Measurements from ENCODE around the gene NUP133.

The NUP133 gene

DNA sequence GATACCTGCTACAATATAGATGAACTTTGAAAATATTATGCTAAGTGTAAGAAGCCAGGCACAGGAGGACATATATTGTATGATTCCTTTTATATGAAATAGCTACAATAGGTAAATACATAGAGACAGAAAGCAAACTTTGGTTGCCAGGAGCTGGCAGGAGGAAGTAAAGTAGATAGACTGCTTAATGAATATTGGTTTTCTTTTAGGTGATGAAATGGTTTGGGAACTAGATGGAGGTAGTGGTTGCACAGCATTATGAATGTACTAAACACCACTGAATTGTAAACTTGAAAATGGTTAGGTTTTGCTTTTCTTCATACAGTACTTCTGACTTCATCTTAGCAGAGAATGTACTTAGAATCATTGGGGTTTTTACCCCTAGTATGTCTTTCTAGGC, 28.8 kb upstream of the NUP133 start:
- TF ChIP-seq, protein P1, sequence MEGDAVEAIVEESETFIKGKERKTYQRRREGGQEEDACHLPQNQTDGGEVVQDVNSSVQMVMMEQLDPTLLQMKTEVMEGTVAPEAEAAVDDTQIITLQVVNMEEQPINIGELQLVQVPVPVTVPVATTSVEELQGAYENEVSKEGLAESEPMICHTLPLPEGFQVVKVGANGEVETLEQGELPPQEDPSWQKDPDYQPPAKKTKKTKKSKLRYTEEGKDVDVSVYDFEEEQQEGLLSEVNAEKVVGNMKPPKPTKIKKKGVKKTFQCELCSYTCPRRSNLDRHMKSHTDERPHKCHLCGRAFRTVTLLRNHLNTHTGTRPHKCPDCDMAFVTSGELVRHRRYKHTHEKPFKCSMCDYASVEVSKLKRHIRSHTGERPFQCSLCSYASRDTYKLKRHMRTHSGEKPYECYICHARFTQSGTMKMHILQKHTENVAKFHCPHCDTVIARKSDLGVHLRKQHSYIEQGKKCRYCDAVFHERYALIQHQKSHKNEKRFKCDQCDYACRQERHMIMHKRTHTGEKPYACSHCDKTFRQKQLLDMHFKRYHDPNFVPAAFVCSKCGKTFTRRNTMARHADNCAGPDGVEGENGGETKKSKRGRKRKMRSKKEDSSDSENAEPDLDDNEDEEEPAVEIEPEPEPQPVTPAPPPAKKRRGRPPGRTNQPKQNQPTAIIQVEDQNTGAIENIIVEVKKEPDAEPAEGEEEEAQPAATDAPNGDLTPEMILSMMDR (IDR thresholded peaks at IDR 0.05; ENCODE audit: unreplicated experiment in 3 of 3) = no peak
- H3K36me3 Mint-ChIP-seq (ENCODE audit: low read depth) = peaks cover 60% of the 10 kb centered on the region
- H3K27me3 Mint-ChIP-seq (ENCODE audit: low read depth) = no peaks in the 10 kb centered on the region
- H3K4me1 Mint-ChIP-seq = no peaks in the 10 kb centered on the region
- H3K9me3 Mint-ChIP-seq = no peaks in the 10 kb centered on the region
- no peak overlapping the region for H3K4me3 Mint-ChIP-seq
- no peak overlapping the region for H3K27ac Mint-ChIP-seq

DNA sequence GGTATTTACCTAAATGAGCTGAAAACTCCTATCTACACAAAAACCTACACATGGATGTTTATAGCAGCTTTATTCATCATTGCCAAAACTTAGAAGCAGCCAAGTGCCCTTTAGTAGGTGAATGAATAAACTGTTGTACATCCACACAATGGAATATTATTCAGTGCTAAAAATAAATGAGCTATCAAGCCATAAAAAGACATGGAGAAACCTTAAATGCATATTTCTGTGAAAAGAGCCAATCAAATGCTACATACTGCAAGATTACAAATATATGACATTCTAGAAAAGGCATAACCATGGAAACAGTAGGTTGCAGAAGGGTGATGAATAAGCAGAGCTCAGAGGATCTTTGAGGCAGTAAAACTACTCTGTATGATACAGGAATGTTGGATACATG, 27.1 kb upstream of the NUP133 start:
- Mint-ChIP-seq H3K4me3 (no peak overlapping the region), H3K9me3 (no peaks in the 10 kb centered on the region), H3K4me1 (no peaks in the 10 kb centered on the region), H3K27ac (no peak overlapping the region), H3K36me3 (ENCODE audit: low read depth) (peaks cover 55% of the 10 kb centered on the region), H3K27me3 (ENCODE audit: low read depth) (no peaks in the 10 kb centered on the region)
- TF ChIP-seq, protein P1 (IDR thresholded peaks at IDR 0.05; ENCODE audit: unreplicated experiment in 3 of 3) = no peak

DNA sequence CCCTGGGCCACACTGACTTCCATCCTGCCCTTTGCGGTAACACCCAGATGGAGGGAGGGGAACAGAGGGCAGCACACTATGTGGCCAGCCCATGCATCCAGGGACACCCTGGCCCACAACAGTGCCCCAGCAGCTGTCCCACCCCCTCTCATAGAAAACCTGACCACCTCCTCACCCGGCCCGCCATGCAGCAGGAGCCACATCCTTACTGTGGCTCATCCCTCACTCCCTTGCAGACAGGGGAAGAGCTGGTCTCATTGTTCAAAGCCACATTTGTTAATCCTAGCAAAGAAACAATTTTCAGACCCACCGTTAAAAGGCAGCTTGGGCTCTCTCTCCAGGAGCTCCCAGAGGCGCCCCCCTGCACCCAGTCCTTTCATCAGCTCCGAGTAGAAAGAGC, 23.2 kb upstream of the NUP133 start:
- H3K4me1 Mint-ChIP-seq = no peaks in the 10 kb centered on the region

DNA sequence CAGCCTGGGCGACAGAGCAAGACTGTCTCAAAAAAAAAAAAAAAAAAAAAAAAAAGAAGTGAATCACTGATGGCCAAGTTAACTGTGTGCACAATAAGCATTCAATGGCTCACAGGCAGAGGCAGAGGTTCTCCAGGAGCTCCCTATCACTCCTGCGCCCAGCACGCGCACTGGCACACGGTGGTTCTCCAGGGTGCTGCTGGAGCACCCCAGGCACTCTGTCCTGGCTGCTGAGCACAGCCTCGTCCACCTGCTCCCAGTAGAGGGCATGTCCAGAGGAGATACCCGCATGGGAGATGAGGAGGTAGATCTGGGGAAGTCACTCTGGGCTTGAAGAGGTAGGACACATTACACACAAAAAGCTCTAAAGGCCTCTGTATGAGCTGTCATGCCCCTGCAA, 21.5 kb upstream of the NUP133 start:
- no peak overlapping the region for H3K27ac Mint-ChIP-seq
- H3K27me3 Mint-ChIP-seq (ENCODE audit: low read depth) = no peaks in the 10 kb centered on the region
- H3K4me3 Mint-ChIP-seq = no peak overlapping the region
- H3K9me3 Mint-ChIP-seq = no peaks in the 10 kb centered on the region
- TF ChIP-seq, protein P1 (IDR thresholded peaks at IDR 0.05; ENCODE audit: unreplicated experiment in 3 of 3) = no peak
- peaks cover 56% of the 10 kb centered on the region for H3K36me3 Mint-ChIP-seq (ENCODE audit: low read depth)
- no peaks in the 10 kb centered on the region for H3K4me1 Mint-ChIP-seq

More for the DNA sequence above, 23.2 kb upstream of the NUP133 start:
- H3K27me3 Mint-ChIP-seq (ENCODE audit: low read depth) = no peaks in the 10 kb centered on the region
- TF ChIP-seq, protein P1 (IDR thresholded peaks at IDR 0.05; ENCODE audit: unreplicated experiment in 3 of 3) = no peak
- H3K27ac Mint-ChIP-seq = no peak overlapping the region
- H3K4me3 Mint-ChIP-seq = no peak overlapping the region
- no peaks in the 10 kb centered on the region for H3K9me3 Mint-ChIP-seq
- H3K36me3 Mint-ChIP-seq (ENCODE audit: low read depth) = peaks cover 57% of the 10 kb centered on the region

DNA sequence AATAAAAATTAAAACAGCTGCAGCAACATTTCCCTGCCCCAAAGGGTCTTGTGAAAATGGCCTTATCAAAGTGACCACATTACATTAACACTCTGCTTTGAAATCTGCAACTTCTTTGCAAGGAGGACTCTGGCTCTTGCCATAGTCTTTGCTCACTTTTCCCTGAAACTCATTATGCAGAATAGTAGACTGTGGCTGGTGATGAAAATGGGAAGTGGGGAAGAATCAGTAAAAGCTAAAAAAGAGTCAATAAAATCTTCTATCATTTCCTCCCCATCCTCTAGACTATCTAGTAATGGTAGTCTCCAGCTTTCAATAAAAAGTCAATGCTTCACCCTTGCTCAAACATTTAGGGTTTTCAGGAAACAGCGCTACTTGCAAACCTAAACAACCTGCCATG, 18.6 kb upstream of the NUP133 start:
- Mint-ChIP-seq H3K36me3 (ENCODE audit: low read depth) (peaks cover 51% of the 10 kb centered on the region), H3K27ac (no peak overlapping the region)

DNA sequence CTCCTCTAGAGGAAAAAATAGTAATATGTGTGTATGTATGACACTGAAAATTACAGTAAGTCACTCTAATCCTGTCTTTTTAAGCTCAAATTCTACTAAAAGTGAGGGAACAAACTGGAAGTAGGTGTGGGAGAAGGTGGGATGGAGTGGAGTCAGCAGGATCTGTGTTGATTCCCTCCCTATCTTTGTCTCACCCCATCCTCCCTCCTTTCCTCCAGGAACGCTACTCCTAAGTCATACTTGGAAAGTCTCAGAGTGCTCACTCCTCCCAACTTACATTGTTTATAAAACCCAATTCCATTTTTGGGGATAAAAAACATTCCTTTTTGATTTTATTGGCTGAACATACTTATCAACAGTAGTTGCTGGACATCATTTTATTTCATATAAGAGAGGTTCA, 14.9 kb upstream of the NUP133 start:
- peaks cover 44% of the 10 kb centered on the region for H3K36me3 Mint-ChIP-seq (ENCODE audit: low read depth)
- H3K27me3 Mint-ChIP-seq (ENCODE audit: low read depth) = no peaks in the 10 kb centered on the region

More for the DNA sequence above, 18.6 kb upstream of the NUP133 start:
- H3K4me3 Mint-ChIP-seq = no peak overlapping the region
- H3K27me3 Mint-ChIP-seq (ENCODE audit: low read depth) = no peaks in the 10 kb centered on the region
- H3K9me3 Mint-ChIP-seq = no peaks in the 10 kb centered on the region
- TF ChIP-seq, protein P1 (IDR thresholded peaks at IDR 0.05; ENCODE audit: unreplicated experiment in 3 of 3) = no peak
- H3K4me1 Mint-ChIP-seq = no peaks in the 10 kb centered on the region

More for the DNA sequence above, 14.9 kb upstream of the NUP133 start:
- no peaks in the 10 kb centered on the region for H3K4me1 Mint-ChIP-seq
- H3K9me3 Mint-ChIP-seq = no peaks in the 10 kb centered on the region
- H3K4me3 Mint-ChIP-seq = no peak overlapping the region
- no peak overlapping the region for H3K27ac Mint-ChIP-seq
- TF ChIP-seq, protein P1 (IDR thresholded peaks at IDR 0.05; ENCODE audit: unreplicated experiment in 3 of 3) = no peak
